CD4-positive, alpha-beta T cell treated with Interleukin-4 for 4 hours (primary cell): ENCODE data around the gene ZBED3.
A peak's percentile ranks its signal among the peaks of the same experiment; 100 is the strongest.
"Not testable (repeated sequence)": the region's sequence is repeated elsewhere in the genome, so short reads cannot be mapped to it uniquely, and the experiment has no call there.

Source experiments
- DNase-seq: peaks from one replicate; pipeline ENCODE4 v3.0.0-alpha.2; 2020

ZBED3 gene, protein sequence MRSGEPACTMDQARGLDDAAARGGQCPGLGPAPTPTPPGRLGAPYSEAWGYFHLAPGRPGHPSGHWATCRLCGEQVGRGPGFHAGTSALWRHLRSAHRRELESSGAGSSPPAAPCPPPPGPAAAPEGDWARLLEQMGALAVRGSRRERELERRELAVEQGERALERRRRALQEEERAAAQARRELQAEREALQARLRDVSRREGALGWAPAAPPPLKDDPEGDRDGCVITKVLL

DNA sequence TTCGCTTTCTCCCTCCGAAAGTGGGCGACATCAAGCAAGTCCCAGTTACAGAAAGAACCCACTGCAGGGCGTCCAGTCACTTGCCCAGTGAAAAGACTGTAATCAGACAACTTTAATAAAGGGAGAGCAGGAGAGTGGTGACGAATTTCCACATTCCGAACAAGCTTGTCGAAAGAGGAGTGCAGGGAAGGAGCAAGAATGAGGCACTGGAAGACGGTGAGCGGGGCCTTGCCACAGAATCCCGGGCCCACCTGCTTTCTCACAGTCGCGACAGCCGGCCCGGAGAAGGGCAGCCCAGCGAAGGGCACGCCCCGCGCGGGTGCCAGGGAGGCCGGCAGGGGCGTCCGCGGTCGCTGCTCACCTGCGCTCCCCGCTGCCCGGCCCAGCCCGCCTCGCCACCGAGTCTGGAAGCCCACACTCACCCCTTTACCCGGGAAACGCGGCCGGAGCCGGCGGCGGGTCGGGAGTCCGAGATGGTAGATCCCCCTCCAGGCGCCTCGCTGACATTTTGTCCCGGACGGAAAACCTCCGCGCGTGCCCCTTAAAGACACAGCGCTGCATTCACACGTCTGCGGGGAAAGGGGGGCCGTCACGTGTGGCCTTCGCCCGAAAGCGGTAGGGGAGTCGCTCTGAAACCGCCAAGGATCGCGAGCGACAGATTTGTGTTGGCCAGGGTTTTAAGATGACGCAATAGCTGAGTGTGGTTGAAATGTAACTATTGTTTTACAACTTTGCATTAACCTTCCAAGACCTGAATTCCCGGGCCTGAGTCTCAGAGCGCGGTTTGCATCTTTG, at the start of gene ZBED3:
TSS of gene ZBED3 (minus strand) at position 597 of the 795 bp plus-strand sequence. CDS start 9,407 bp downstream, outside the sequence.
- DNase-seq = peak; percentile 24

DNA sequence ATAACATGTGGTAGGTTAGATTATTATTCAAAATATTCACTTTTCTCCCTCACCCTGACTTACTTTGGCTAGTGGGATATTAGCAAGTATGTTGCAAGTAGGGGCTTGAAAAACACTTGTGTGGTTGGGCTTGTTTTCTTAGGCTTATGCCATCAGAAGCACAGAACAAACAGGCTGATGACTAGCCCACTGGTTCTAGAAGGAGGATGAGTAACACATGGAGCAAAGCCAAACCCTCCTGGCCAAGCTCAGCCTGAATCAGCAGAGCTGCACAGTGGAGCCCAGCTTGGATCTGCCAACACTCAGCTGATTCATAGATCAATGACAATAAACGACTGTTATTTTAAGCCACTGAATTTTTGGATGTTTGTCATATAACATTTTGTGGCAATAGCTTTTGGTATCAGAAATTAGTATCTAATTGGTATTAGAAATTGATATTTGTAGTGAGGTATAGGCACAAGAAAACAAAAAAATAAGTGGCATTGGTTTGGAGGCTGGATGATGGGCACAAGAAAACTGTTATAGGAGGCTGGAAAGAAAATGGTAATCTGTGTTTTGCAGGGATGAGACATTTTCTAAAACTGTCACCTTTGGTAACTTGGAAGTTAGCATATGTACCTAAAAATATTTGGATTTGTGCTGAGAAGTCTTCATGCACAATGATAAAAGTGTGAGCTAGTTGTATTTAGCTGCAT, 46.1 kb upstream of the ZBED3 start:
- DNase-seq = no peak

DNA sequence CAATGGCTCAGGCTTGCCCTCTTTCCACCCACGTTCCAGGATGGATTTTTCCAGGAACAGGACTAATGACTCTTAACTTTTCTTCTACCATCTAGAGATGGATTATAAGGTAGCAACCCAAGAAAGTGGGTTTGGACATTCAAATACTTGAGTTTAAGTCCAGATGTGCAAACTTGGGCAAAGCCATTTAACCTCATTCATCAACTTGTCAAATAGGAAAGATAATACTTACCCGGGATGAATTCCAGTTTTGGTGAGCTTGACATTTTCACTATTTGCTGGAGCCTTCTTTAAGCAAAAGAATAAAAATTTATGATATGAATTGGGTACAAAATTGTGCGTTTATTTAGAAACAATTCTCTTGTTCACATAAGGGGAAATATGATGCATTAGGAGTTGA, 44.3 kb upstream of the ZBED3 start:
- no peak for DNase-seq

DNA sequence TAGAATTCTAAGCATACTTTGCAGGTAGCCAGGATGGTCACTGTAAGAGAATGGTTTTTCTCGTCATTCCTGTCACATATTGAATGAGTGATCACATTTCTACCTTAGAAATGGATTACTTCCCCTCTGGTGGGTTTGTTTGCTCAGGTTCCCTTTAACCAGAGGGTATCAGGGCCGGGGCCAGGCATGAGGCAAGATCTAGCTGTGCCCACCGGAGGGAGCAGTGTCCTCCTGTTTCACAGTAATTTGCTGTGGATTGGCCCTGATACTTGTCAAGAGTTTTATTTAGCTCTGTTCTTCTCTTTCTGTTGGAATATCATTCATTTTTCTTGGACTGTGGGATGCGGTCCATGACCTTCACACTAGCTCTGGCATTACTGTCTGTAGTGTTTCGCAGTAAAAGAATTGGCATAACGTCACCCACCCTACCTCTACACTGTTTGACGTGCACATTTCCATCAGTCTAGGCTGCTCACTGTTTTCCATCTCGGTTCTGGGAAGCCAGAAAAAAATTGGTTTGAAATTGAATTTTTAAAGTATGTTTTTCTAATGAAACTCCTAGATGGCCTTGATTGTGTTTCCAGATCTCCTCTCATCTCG, 42.4 kb upstream of the ZBED3 start:
- no peak for DNase-seq

DNA sequence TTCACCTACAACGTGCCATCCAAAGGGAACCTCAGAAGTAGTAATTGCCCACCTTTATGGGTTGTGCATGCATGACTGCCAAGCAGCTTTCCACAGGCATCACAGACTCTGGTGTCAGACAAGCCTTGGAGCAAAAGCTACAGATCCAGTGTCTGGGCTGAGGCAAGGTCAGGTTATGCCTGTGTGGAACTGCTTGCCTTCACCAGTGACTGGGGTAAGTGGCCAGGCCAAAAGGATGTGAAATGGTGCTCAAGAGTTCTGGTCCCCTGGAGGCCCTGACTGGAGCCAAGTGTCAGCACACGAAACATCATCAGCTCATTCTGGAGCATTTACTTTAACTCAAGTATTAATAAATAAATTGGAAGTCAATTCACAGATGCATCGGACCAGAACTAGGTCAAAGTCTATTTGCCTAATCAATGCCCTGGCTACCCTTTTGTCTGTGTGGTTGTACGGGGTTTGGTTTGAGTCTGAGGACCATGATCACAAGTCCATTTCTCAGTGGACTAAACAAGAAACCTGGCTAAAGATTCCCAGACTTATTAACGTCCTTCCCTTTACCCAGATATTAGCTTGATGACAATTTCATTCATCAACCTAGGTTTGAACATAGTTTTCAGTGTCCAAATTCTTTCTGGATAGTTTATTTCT, 41.5 kb upstream of the ZBED3 start:
- DNase-seq = no peak

DNA sequence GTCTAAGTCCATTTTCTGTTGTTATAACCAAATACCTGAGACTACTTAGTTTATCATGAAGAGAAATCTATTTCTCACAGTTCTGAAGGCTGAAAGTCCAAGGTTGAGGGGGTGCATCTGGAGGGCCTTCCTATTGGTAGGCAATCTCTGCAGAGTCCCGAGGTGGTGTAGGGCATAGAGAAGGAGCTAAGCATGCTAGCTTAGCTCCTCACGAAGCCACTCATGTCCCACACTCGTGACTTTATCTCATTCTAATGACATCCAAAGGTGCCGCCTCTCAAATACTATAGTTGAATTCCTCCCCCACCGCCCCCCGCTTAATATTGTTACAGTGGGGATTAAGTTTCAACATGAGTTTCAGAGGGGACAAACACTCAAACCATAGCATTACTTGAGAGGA, 36.0 kb upstream of the ZBED3 start:
- DNase-seq = no peak

DNA sequence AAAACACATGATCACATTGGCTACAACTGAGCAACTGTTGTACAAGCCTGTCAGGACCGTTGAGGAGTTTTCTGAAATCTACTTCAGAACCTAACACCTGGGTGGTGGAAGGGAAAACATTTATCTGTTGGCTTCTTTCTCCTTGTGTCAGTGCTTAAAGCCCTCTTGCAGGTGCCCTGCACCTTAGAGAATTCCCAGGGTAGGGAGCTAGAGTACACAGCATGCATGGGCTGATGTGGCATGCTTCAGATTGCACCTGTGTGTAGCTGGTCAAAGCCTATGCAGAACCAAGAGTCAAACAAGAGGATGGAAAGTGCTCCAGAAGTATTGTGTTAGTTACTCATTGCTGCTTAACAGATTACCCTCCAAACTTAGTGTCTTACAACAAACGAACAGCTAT, 33.6 kb upstream of the ZBED3 start:
- DNase-seq = no peak

DNA sequence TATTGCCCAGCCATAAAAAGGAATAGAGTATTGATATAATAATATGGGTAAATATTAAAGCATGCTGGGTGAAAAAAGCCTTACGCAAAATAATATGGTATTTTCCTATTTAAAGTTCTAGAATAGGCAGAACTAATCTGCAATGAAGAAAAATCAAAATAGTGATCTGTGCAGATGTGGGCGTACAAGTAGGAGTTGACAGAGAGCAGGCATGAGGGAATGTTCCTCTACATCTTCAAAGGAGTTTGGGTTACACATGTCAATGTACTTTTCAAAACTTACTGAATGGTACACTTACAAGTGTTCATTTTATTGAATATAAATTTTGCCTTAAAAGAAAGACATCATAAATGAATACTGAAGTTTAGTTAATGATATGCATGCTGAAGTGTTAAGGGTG, 33.0 kb upstream of the ZBED3 start:
- DNase-seq = no peak

DNA sequence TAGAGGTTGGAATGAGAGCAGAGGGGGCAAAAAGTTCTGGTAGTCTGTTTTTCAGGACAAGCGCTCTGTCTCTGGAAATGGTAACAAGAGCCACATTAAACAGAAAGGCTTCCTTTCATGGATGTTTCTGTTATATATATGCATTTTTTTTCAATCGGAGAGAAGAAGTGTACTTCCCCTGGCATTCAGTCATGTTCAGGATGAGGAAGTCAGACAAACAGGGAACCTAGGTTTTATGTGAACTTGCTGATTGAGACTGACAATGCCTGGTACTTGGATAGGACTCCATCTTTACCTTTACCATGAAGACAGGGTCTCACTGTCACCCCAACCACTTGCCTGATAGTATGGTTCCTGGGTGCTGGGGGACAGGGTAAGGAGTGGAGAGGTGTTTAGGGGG, 30.1 kb upstream of the ZBED3 start:
- no peak for DNase-seq

DNA sequence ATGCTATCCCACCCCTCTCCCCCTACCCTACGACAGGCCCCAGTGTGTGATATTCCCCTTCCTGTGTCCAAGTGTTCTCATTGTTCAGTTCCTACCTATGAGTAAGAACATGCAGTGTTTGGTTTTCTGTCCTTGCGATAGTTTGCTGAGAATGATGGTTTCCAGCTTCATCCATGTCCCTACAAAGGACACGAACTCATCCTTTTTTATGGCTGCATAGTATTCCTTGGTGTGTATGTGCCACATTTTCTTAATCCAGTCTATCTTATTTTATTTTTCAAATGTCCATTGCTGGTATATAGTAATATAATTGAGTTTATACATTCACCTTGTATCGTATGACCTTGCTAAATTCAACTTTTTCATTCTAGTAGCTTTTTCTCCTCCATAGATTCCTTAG, 19.9 kb upstream of the ZBED3 start:
- DNase-seq = not testable (repeated sequence)

DNA sequence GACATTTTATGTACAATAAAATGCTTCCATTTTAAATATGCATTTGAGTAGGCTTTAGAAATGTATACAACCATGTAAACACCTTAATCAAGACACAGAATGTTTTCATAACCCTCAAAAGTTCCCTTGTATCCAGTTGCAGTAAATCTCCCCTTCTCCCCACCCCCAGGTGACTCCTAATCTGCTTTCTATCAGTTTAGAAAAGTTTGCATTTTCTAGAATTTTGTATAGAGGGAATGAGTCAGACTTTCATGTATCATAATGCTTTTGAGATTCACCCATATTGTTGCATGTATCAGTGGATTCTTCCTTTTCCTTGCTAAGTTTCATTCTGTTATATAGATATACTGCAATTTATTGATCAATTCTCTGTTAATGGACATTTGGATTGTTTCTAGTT, 17.7 kb upstream of the ZBED3 start:
- DNase-seq = no peak

DNA sequence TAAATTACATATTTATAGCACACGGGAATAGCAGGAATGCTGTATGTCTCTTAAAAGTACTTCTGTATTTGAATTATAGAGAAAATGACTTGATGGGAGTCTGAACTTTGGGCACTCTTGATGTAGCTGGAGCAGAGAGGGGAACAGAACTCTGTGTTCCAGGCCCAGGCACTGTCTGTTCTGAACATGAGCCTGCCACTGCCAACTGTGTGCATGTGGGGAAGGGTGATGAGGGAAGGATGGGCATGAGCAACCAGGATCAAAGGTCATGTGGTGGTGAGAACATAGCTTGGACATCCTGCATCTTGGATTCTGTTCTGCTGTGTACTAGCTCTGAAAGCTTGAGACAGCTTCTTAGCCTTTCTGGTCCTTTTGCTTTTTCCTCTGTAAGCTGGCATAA, 16.4 kb upstream of the ZBED3 start:
- no peak for DNase-seq

DNA sequence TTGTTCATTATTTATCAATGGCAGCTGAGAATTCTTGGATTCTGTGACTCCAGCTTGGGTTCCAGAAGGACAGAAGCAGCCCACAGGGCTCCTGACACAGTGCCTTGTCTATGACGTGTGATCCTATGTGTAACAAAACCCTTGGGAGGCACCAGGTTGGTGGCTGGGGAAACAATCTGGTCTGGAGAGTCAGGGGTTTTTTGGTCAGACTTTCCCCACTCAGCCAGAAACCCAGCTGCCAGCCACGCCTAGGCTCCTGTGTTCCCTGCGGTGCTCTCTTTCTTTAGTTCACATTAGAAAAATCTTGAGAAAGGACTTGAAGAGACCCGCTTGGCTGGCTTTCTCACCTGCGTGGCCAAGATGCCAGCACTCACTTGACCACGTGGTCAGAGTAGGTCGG, 15.5 kb upstream of the ZBED3 start:
- DNase-seq = no peak

DNA sequence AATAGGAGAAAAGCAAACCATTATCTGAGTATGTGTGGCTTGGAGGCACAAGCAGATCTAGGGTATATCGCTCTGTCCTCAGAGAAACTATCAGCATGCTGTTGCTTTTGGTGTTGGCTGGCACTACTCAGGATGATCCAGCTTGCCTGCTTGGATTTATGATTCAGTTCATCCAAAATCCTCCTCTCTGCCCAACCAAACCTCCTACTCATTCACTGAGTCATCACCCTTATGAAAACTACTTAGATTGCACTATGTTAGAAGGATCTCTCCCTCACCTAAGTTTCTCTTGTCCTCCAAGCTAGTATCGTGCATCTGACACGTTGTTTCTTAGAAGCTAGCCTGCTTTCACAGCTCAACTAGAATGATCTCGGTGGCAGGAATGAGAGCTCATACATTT, 14.2 kb upstream of the ZBED3 start:
- DNase-seq = no peak

DNA sequence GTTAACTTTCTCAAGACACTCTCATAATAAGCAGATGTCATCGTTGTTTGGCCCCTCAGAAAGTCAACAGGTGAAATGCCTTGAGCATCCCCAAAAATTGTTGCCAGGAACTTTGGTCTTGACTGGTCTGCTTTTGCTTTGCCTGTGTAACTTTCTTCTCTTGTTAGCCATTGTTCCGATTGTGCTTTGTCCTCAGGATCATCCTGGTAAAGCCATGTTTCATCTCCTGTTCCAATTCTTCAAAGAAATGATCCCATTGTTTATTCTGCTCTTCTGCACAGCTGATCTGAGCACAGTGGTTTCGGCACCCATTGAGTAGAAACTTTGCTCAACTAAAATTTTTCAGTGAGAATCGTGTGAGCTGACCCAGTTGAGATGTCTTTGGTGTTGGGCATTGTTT, 8.1 kb upstream of the ZBED3 start:
- DNase-seq = no peak

DNA sequence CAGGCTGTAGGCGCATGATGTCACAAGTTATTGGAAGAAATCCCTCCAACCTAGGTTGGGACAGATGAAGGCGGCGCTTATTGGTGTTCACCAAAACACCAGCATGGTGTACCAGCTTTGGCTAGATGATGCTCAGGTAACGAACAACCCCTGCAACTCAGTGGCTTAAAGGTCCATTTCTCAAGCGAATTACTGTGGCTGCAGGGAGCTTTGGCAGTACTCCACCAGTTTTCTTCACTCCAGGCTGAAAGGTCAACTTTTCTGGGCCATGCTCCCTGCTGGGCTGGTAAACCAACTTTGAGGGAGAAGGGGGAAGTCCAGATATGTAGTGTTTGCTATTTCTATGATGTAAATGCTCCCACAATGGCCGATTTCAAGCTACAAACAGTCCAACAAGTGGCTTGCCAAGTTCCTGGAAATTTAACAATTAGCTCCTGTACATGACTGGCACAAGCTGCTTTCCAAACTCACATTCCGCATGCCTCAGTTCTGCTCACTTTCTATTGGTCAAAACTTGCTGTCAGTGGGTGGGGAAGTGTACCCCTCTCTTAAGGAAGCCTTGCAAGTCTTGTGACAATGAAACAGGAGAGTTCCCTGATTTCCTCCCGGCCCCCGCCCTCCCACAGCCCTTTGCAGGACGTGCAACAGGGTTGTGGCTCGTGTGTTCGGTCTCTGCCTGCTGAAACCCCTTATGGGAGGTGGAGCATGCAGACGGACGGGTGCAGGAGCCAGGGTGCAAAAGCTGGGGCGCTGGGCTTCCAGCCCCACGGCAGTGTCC, 588 bp upstream of the ZBED3 start:
- no peak for DNase-seq

DNA sequence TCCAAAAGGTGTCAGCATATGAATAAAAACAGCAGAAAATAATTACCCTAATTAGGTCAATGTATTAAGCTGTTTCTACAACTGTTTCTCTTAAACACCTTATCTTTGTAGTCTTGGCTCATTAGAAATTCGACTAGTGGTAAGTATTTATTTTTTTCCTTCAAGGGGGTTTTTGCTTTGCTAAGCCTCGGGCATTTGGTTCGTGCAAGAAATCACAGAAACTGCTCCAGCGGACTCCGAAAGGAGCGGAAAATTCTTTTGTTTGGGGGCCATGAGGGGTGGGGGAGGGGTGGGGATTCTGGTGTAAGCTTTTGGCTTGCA, 757 bp downstream of the ZBED3 start:
- no peak for DNase-seq

DNA sequence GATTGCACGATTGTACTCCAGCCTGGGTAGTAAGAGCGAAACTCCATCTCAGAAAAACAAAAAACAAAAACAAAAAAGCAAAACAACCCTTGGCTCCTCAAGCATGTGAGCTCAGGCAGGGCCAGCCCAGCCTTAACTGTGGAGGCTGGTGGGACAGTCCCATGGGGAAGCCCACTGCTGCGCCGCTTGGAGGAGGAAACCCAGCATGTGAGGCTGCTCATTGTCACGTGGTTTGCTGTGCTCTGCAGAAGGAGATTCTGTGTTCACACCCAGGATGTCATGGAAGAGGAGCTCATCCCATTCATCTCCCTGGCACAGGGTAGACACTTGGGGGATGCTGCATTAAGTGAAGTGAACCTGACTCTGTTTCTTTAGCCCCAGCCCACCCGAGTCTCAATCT, 4.0 kb downstream of the ZBED3 start:
- DNase-seq = no peak

DNA sequence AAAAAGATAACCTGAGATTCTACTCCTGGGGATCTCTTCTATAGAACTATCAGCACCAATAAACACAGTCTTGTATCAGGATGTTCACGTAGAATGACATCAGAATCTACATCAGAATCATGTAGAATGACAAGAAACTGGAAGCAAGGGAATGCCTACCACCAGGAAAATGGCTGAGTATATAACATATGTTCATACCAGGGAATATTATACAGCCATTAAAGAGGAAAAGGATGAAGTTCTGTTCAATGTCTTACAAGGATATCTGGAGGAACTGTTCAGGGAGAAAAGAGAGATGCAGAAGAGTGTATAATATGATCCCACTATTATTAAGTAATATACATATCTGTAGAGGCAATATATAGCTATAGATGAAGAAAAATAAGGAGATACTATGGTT, 4.8 kb downstream of the ZBED3 start:
- DNase-seq = no peak

DNA sequence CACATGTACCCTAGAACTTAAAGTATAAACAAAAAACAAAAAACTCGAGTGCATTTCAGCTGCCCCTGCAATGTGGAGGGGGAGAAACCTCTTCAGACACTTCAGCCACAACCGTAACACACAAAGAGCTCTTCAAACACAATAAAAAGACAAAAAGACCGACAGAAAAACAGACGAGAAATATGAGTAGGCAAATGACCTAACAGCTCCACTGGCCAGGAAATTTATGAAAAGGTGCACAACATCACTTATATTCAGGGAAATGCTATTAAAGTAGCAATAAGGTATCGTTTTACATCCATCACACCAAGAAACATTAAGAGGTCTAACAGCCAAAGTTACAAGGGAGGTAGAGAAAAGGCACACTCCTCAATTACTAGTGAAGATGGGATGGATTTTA, 6.2 kb downstream of the ZBED3 start:
- DNase-seq = no peak

DNA sequence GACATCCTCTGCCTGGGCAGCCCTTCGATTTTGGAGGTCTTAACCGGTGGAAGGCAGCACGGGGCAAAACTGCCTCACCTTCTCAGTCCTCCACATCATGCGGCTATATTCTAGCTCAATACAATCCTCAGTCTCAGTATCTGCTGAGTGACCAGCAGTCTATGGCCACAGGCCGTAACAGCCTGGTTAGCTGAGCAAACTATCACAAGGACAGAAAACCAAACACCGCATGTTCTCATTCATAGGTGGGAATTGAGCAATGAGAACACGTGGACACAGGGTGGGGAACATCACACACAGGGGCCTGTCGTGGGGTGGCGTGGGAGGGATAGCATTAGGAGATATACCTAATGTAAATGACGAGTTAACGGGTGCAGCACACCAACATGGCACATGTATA, 6.6 kb downstream of the ZBED3 start:
- not testable (repeated sequence) for DNase-seq

DNA sequence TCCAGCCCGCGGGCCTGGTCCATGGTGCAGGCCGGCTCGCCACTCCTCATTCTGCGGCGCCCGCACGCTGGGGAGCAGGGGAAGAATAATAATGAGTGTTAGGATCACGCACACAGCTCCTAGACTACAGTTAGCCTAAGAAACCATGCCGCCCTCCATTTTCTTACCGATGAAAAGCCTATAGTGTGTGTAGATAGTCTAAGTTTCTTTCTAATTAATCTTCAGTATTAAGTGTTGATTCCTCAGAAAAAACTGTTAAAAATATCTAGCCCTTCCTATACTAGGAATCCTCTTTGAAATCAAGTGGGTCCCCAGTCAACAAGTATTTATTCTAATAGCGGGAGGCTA, 9.3 kb downstream of the ZBED3 start:
- DNase-seq = no peak
